Uterus (tissue), 4 donors: ENCODE data around the gene SMG9. TPM values are rescaled to one million over a fixed set of nuclear protein-coding genes. Genes with fewer than 3 reads are reported as not detected.
"Not testable (repeated sequence)": the region's sequence is repeated elsewhere in the genome, so short reads cannot be mapped to it uniquely, and the experiment has no call there.

Experiments used
- DNase-seq, 2 donors: peaks; one replicate each; pipeline ENCODE4 v3.0.0-alpha.2; 2019 to 2020
- H3K27ac ChIP-seq, 2 donors: fragments of 200-600 bp; sonication (generic); 1 replicate in 1 of 2; 2 replicates in 1 of 2; pipeline ENCODE4 v1.5.1; 2016 to 2018
- H3K27me3 ChIP-seq, 2 donors: fragments of 200-600 bp; sonication (generic); one replicate each; pipeline ENCODE4 v1.5.1; 2018 to 2019; ENCODE audit warnings: control low read depth in 1 of 2
- H3K36me3 ChIP-seq, 2 donors: fragments of 200-600 bp; sonication (generic); one replicate each; pipeline ENCODE4 v1.5.1; 2019; ENCODE audit warnings: control low read depth in 1 of 2
- H3K4me1 ChIP-seq, 2 donors: fragments of 200-600 bp; sonication (generic); one replicate each; pipeline ENCODE4 v1.5.1; 2018 to 2019; ENCODE audit warnings: control low read depth in 1 of 2
- H3K4me3 ChIP-seq, 2 donors: fragments of 200-600 bp; sonication (generic); 1 replicate in 1 of 2; 2 replicates in 1 of 2; pipeline ENCODE4 v1.5.1; 2018 to 2019; ENCODE audit warnings: mild to moderate bottlenecking in 1 of 2
- H3K9me3 ChIP-seq, 2 donors: fragments of 200-600 bp; sonication (generic); one replicate each; pipeline ENCODE4 v1.5.1; 2019; ENCODE audit warnings: control low read depth in 1 of 2
- POLR2A ChIP-seq, 2 donors: fragments of 450-650 bp; IDR thresholded peaks; one replicate each; pipeline ENCODE4 v1.6.1; 2016; ENCODE audit warnings: antibody characterized with exemption in 2 of 2, mild to moderate bottlenecking in 1 of 2, moderate library complexity in 1 of 2
- intact Hi-C: fragments of 100-400 bp; cut with DNase I; formaldehyde crosslinking; loops from one replicate; pipeline ENCODE4 v1.15.1; 2023; ENCODE audit warnings: low total_unique reads
- total RNA-seq, 4 donors: library from RNA; depleted of rRNA in 3 of 4; stranded (reverse); fragments of >200 nt in 3 of 4; gene quantifications; one replicate each; pipeline versions ENCODE4 v1.1.0 to v1.2.4, GENCODE V29; 2014 to 2023
- TF ChIP-seq, protein P1 (sequence below), 4 experiments: fragments of 200-600 bp in 2 of 4; fragments of 450-650 bp in 2 of 4; sonication (generic) in 2 of 4; IDR thresholded peaks; one replicate each; pipeline ENCODE4 v1.5.1; 2016 to 2019; ENCODE audit warnings: antibody characterized with exemption in 4 of 4, mild to moderate bottlenecking in 2 of 4, moderate library complexity in 1 of 4
- donor health status: DM: yes; HTN: yes; CAD: no.

The SMG9 gene
- total RNA-seq, 4 donors from 2014 or later = 14.9 to 44.9 (median 27.2) TPM

- H3K9me3 ChIP-seq = no peaks in the 10 kb centered on the region
- H3K4me3 ChIP-seq = no peak overlapping the region
- no peak for TF ChIP-seq POLR2A (IDR thresholded peaks at IDR 0.05)
- TF ChIP-seq, protein P1, sequence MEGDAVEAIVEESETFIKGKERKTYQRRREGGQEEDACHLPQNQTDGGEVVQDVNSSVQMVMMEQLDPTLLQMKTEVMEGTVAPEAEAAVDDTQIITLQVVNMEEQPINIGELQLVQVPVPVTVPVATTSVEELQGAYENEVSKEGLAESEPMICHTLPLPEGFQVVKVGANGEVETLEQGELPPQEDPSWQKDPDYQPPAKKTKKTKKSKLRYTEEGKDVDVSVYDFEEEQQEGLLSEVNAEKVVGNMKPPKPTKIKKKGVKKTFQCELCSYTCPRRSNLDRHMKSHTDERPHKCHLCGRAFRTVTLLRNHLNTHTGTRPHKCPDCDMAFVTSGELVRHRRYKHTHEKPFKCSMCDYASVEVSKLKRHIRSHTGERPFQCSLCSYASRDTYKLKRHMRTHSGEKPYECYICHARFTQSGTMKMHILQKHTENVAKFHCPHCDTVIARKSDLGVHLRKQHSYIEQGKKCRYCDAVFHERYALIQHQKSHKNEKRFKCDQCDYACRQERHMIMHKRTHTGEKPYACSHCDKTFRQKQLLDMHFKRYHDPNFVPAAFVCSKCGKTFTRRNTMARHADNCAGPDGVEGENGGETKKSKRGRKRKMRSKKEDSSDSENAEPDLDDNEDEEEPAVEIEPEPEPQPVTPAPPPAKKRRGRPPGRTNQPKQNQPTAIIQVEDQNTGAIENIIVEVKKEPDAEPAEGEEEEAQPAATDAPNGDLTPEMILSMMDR (IDR thresholded peaks at IDR 0.05) = no peak
- no peaks in the 10 kb centered on the region for H3K36me3 ChIP-seq
- no peak for DNase-seq
- H3K27me3 ChIP-seq = no peaks in the 10 kb centered on the region
- H3K27ac ChIP-seq = no peak overlapping the region
- no peaks in the 10 kb centered on the region for H3K4me1 ChIP-seq
- intact Hi-C loops = no loop called here
These were observed 71.7 kb downstream of the SMG9 start for GRCh38 chr19:43682824-43683661.

- DNase-seq, H3K36me3 ChIP-seq, intact Hi-C loops, H3K27ac ChIP-seq, H3K27me3 ChIP-seq, H3K4me3 ChIP-seq, H3K9me3 ChIP-seq, H3K4me1 ChIP-seq: not testable (repeated sequence)
These were observed 72.5 kb downstream of the SMG9 start for GRCh38 chr19:43682269-43682668.

- DNase-seq = no peak
- Histone ChIP-seq H3K9me3 (no peaks in the 10 kb centered on the region), H3K27me3 (no peaks in the 10 kb centered on the region), H3K4me1 (no peaks in the 10 kb centered on the region), H3K4me3 (no peak overlapping the region), H3K27ac (no peak overlapping the region), H3K36me3 (no peaks in the 10 kb centered on the region)
- intact Hi-C loops = no loop called here
- no peak for TF ChIP-seq POLR2A (IDR thresholded peaks at IDR 0.05)
- TF ChIP-seq, protein P1 (IDR thresholded peaks at IDR 0.05) = no peak
These were observed 72.9 kb downstream of the SMG9 start for GRCh38 chr19:43681821-43682220.

DNA sequence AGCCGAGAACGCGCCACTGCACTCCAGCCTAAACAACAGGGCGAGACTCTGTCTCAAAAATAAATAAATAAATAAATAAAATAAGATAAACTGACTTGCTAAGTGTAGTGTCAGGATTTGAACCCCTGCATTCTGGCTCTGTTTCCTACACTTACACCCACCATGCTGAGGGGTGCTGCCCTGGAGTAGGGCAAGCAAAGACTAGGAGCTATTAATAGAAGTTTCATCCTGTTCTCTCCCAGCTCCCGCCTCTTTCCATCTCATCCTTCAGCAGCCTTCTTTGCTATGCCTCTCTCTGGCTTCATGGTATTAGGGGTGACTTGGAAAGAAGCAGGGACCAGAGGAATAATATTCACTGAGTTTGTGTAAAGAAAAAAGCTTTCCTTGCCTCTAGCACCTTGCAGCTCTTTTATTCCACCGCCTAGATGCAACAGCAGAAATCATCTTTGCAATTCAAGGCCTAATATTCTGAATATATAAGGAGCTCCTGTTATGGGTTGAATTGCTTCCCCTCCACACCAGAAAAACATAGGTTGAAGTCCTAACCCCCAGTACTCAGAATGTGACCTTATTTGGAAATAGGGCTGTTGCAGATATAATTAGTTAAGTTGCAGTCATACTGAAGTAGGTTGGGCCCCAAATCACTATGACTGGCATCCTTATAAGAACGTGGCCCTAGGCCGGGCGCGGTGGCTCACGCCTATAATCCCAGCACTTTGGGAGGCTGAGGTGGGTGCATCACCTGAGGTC is 76.1 kb downstream of the SMG9 start:
- Histone ChIP-seq H3K27me3 (no peaks in the 10 kb centered on the region), H3K27ac (no peak overlapping the region), H3K36me3 (no peaks in the 10 kb centered on the region), H3K4me3 (no peak overlapping the region), H3K9me3 (no peaks in the 10 kb centered on the region), H3K4me1 (no peaks in the 10 kb centered on the region)
- DNase-seq = no peak
- intact Hi-C loops = no loop called here
- no peak for TF ChIP-seq POLR2A (IDR thresholded peaks at IDR 0.05)
- TF ChIP-seq, protein P1 (IDR thresholded peaks at IDR 0.05) = no peak

Other genes starting within 250 kb of the SMG9 start
- gene ETHE1, start 227.8 kb downstream of the SMG9 start, total RNA-seq = 10 to 100 TPM in 2 of 4 donors, 1 to 10 TPM in 1, under 1 TPM in 1; 0.77 to 29.0 (median 12.5) TPM
- gene ZNF575, start 221.8 kb downstream of the SMG9 start, total RNA-seq = 1 to 10 TPM in 1 of 4 donors, under 1 TPM in 1, not detected in 2; 0.21 to 2.8 TPM
- 10 to 100 TPM; 22.7 to 53.2 (median 30.7) TPM for gene XRCC1, start 179.4 kb downstream of the SMG9 start, total RNA-seq
- gene PINLYP, start 179.2 kb downstream of the SMG9 start, total RNA-seq = 10 to 100 TPM in 3 of 4 donors, 1 to 10 TPM in 1; 4.6 to 46.5 (median 10.3) TPM
- gene IRGQ, start 158.8 kb downstream of the SMG9 start, total RNA-seq = 10 to 100 TPM in 2 of 4 donors, 1 to 10 TPM in 2; 4.1 to 31.0 (median 17.2) TPM
- 10 to 100 TPM in 3 of 4 donors, 1 to 10 TPM in 1; 2.4 to 19.0 (median 12.6) TPM for gene ZNF576, start 158.4 kb downstream of the SMG9 start, total RNA-seq
- under 1 TPM in 1 of 4 donors, not detected in 3; 0.58 TPM for gene SRRM5, start 142.9 kb downstream of the SMG9 start, total RNA-seq
- gene ZNF428, start 135.3 kb downstream of the SMG9 start, total RNA-seq = 10 to 100 TPM in 3 of 4 donors, 1 to 10 TPM in 1; 1.5 to 83.3 (median 44.5) TPM
- gene CADM4, start 115.1 kb downstream of the SMG9 start, total RNA-seq = 10 to 100 TPM in 2 of 4 donors, 1 to 10 TPM in 2; 2.1 to 18.6 (median 10.5) TPM
- gene PLAUR, start 84.8 kb downstream of the SMG9 start, total RNA-seq = 10 to 100 TPM; 15.6 to 69.9 (median 26.7) TPM
- gene IRGC, start 38.9 kb downstream of the SMG9 start, total RNA-seq = not detected
- 1 to 10 TPM in 3 of 4 donors, under 1 TPM in 1; 0.77 to 9.2 (median 5.6) TPM for gene KCNN4, start 26.0 kb upstream of the SMG9 start, total RNA-seq
- gene LYPD5, start 47.5 kb upstream of the SMG9 start, total RNA-seq = 1 to 10 TPM in 2 of 4 donors, under 1 TPM in 2; 0.51 to 1.9 (median 0.88) TPM
- gene ZNF283, start 72.4 kb upstream of the SMG9 start, total RNA-seq = 10 to 100 TPM in 3 of 4 donors, 1 to 10 TPM in 1; 1.8 to 52.6 (median 14.1) TPM
- 1 to 10 TPM in 3 of 4 donors, under 1 TPM in 1; 0.59 to 7.9 (median 6.4) TPM for gene ZNF404, start 129.0 kb upstream of the SMG9 start, total RNA-seq
- gene ZNF45, start 180.3 kb upstream of the SMG9 start, total RNA-seq = 10 to 100 TPM in 3 of 4 donors, 1 to 10 TPM in 1; 9.4 to 33.0 (median 14.6) TPM
- gene ZNF221, start 196.3 kb upstream of the SMG9 start, total RNA-seq = 10 to 100 TPM in 1 of 4 donors, 1 to 10 TPM in 1, under 1 TPM in 1, not detected in 1; 0.77 to 26.9 (median 9.4) TPM
- gene ZNF155, start 229.2 kb upstream of the SMG9 start, total RNA-seq = 10 to 100 TPM in 3 of 4 donors, 1 to 10 TPM in 1; 6.2 to 51.7 (median 16.3) TPM
- 10 to 100 TPM in 3 of 4 donors, 1 to 10 TPM in 1; 6.5 to 15.1 (median 13.9) TPM for gene ZNF230, start 248.0 kb upstream of the SMG9 start, total RNA-seq